Peyer's patch (tissue), 4 donors: Measurements from ENCODE around the gene GCA.

Experiments
- POLR2A ChIP-seq, 2 donors: fragments of 450-650 bp; IDR thresholded peaks; one replicate each; pipeline ENCODE4 v1.5.1; 2017; ENCODE audit warnings: antibody characterized with exemption in 2 of 2, mild to moderate bottlenecking in 2 of 2, moderate library complexity in 2 of 2
- TF ChIP-seq, protein P1 (sequence below), 6 experiments: fragments of 450-650 bp in 4 of 6; fragments of 200-600 bp in 2 of 6; sonication (generic) in 1 of 6; IDR thresholded peaks; one replicate each; pipeline ENCODE4 v1.5.1; 2017 to 2019; ENCODE audit warnings: antibody characterized with exemption in 6 of 6, mild to moderate bottlenecking in 3 of 6, moderate library complexity in 1 of 6

DNA sequence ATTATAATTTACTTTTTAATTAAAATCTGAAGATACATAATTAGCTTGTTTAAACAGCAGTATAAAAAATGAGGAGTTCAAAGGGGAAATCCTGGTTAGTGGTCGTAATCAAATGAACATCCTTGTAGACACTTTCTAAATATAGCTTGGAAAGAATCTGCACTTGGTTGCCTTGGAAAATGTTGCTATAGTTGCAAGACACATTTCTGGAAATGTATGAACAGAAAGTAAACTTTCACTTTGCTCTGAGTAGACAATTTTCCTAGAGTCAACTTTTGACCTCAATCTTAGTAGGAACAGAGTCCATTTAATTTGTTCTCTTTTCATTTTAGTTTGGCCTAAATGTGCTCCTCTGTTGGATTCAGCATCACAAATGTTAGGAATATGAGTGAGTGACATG, 38.3 kb downstream of the GCA start:
- TF ChIP-seq, protein P1, sequence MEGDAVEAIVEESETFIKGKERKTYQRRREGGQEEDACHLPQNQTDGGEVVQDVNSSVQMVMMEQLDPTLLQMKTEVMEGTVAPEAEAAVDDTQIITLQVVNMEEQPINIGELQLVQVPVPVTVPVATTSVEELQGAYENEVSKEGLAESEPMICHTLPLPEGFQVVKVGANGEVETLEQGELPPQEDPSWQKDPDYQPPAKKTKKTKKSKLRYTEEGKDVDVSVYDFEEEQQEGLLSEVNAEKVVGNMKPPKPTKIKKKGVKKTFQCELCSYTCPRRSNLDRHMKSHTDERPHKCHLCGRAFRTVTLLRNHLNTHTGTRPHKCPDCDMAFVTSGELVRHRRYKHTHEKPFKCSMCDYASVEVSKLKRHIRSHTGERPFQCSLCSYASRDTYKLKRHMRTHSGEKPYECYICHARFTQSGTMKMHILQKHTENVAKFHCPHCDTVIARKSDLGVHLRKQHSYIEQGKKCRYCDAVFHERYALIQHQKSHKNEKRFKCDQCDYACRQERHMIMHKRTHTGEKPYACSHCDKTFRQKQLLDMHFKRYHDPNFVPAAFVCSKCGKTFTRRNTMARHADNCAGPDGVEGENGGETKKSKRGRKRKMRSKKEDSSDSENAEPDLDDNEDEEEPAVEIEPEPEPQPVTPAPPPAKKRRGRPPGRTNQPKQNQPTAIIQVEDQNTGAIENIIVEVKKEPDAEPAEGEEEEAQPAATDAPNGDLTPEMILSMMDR (IDR thresholded peaks at IDR 0.05), result no peak
- TF ChIP-seq POLR2A (IDR thresholded peaks at IDR 0.05), result no peak
